AG09319 (cell line): ENCODE results near the gene PADI6.
"Not testable (repeated sequence)": the region's sequence is repeated elsewhere in the genome, so short reads cannot be mapped to it uniquely, and the experiment has no call there.

ENCODE experiments used
- DNase-seq: peaks from one replicate; pipeline ENCODE4 v3.0.0-alpha.2; 2010; ENCODE audit warnings: low read depth; ENCODE audit errors: extremely low read depth
- TF ChIP-seq, protein P1 (sequence below): IDR thresholded peaks from 2 replicates; pipeline ENCODE4 v1.5.1; 2011; ENCODE audit warnings: low read depth, mild to moderate bottlenecking, inconsistent platforms, low read length, moderate library complexity

The PADI6 gene

GRCh38 chr1:17339521-17339920 is 32.5 kb upstream of the PADI6 start:
- DNase-seq = no peak
- TF ChIP-seq, protein P1, sequence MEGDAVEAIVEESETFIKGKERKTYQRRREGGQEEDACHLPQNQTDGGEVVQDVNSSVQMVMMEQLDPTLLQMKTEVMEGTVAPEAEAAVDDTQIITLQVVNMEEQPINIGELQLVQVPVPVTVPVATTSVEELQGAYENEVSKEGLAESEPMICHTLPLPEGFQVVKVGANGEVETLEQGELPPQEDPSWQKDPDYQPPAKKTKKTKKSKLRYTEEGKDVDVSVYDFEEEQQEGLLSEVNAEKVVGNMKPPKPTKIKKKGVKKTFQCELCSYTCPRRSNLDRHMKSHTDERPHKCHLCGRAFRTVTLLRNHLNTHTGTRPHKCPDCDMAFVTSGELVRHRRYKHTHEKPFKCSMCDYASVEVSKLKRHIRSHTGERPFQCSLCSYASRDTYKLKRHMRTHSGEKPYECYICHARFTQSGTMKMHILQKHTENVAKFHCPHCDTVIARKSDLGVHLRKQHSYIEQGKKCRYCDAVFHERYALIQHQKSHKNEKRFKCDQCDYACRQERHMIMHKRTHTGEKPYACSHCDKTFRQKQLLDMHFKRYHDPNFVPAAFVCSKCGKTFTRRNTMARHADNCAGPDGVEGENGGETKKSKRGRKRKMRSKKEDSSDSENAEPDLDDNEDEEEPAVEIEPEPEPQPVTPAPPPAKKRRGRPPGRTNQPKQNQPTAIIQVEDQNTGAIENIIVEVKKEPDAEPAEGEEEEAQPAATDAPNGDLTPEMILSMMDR = no peak

- no peak for DNase-seq
- TF ChIP-seq, protein P1 = no peak
Measured at GRCh38 chr1:17340358-17340757, 31.6 kb upstream of the PADI6 start.

- TF ChIP-seq, protein P1 = no peak
Measured at GRCh38 chr1:17342014-17342441, 30.0 kb upstream of the PADI6 start.

DNA sequence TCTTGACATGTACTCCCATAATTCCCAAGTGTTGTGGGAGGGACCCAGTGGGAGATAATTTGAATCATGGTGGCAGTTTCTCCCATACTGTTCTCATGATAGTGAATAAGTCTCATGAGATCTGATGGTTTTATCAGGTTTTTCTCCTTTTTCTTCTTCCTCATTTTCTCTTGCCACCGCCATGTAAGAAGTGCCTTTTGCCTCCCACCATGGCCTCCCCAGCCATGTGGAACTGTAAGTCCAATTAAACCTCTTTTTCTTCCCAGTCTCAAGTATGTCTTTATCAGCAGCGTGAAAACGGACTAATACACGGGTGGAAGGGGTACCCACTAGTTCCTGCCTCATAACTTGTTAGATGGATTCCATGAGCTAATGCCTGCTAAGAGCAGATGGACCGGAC is 26.5 kb upstream of the PADI6 start:
- not testable (repeated sequence) for DNase-seq

More at GRCh38 chr1:17342014-17342441, 30.0 kb upstream of the PADI6 start:
- no peak for DNase-seq

DNA sequence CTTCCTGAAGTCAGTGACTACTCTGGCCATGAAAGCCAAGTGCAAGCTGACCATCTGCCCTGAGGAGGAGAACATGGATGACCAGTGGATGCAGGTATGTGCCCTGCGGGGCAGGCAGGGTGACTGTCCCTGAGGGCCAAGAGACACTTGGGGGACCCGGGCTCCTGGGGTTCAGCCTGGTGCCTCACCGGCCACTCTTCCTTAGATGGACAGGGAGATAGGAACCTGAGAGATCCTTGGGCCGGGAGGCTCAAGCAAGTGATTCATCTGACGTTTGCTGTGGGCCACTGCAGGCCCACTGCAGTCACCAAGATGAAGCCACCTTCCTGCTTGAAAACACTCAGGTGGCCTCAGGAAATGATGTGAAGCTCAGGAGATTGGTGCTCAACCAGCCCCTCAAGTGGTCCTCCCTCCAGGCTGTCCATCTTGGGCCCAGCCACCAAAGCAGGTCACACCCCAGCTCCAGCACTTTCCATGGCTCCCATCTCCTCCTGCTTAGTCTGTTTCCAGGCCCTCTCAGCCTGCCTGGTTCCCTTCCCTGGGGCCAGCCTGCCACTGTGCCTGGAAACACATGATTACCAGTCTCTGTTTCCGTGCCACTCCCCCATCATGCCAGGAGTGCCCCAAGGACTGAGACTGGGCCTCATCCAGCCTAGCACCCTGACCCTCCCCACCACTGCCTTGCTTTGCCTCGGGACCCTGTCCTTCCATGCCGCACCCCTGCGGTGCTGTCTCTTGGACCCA is 25.8 kb upstream of the PADI6 start:
- TF ChIP-seq, protein P1 = no peak
- DNase-seq = no peak

- no peak for DNase-seq
- TF ChIP-seq, protein P1 = no peak
Measured at GRCh38 chr1:17347769-17348592, 24.0 kb upstream of the PADI6 start.

DNA sequence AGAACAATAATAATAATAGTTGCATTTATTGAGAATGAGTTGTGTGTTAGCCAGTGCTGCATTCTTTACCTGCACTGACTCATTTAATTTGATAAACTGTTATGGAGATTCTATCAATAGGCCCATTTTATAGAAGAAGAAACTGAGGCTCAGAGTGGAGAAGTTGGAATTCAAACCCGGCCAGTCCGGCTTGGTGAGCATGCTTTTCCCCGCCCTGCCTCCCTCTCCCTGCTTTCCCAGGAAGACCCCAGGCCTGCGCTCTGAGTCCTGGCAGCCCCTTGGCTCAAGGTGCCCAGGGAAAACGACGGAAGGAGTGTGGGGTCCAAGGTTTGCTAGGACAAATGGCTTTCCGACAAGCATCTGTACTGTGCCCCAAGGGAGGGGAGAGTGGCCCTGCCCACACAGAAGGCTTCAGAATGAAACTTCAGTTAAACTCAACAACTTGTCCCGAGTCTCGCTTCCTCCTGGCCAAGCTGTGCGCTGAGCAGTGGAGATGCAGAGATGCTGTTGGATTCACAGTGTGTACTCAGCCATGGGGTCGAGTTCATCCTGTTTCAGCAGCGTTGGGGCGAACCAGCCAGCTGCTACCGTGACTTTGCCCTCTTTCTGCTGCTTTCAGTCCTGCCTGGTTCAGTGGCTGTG is 23.3 kb upstream of the PADI6 start:
- no peak for DNase-seq
- TF ChIP-seq, protein P1 = no peak
